ENCODE data around the gene OR4B1.

OR4B1 gene

GRCh38 chr11:48263423-48263911 lies 46.9 kb downstream of the OR4B1 start, which contains the start of gene OR4X1:
OR4X1 (plus strand) TSS chr11:48263861; CDS start chr11:48263861, 0 bp downstream.
- DNase-seq (ENCODE audit: low spot score): no peak
